ENCODE data around the gene LRRC4C. TPM values are rescaled to one million over a fixed set of nuclear protein-coding genes. Genes with fewer than 3 reads are reported as not detected.

Gene LRRC4C
- total and polyA plus RNA-seq, 2 donors (not counting 1 experiment from before 2014, with no cell fraction given): under 0.01 to 0.02 TPM

DNA sequence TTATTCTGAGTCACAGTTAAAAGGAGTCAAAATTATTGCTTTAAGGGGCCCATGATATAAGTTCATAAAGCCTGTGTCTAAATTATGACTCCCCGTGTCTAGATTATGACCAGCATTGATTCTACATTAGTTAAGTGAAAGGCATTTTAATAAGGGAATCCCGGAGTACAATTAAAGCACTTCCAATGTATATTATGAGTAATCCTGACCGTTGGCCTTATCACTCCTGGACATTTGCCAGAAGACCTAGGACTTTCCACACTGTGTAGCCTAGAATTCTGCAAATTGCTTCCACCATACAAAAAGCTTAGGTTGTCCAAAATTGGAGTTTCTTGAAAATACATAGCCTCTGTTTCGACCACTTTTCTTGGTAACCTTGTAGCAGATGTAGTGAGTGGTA is 1292.6 kb downstream of the LRRC4C start:
- Histone ChIP-seq H3K27me3 (ENCODE audit: control insufficient read depth, insufficient read depth, low read length) (no peaks in the 10 kb centered on the region), H3K9me3 (ENCODE audit: control insufficient read depth, insufficient read depth, low read depth, low read length) (no peaks in the 10 kb centered on the region)

DNA sequence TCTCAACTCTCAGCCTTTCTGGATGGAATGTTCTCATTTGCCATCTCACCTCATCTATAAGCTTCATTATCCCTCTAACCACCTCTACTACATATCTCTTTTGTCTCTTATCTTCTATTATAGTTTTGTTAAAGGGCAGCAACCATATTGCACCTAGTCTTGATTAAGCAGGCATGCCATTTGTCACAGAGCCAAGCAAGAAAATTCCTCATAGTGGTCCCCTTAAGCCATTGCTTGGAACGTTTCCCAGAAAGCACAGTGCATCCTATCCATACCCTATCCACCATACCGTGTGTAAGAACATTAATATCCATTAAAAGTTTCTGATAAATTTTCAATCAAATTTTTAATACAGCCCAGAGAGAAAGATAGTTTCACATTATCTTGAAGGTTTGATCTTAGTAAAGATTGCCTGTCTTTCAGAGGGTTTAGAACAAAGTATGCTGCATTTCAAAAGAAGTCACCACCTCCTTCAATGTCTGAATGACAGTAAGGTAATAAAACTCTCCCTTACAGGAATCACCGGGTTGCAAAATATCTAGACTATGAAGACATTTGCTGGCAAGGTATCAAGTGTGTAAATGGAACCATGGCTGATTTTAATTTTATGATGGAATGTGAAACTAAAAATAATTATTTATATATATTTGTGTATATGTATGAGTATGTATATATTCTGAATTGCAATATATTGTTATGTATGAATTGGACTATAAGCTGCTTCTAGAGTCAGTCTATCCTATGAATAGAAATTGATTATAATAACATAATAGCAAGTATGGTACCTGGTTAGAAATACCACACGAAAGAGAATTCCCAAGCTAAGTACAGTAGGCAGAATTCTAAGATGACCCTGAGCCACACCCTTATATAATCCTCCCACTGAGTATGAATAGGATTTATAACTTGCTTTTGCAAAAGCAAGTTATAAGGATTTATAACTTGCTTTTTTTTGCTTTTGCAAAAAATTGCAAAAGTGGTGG is 1296.3 kb downstream of the LRRC4C start:
- no peaks in the 10 kb centered on the region for H3K27me3 ChIP-seq (ENCODE audit: control insufficient read depth, insufficient read depth, low read length)
- no peaks in the 10 kb centered on the region for H3K79me2 ChIP-seq (ENCODE audit: control insufficient read depth, insufficient read depth, low read length)
- H3K4me2 ChIP-seq (ENCODE audit: extremely low read depth, insufficient read depth, low read length): no peak overlapping the region
- no peak for DNase-seq (ENCODE audit: low read depth in 2 of 2)
- H3K27ac ChIP-seq (ENCODE audit: insufficient read depth, low read length): no peak overlapping the region
- no peaks in the 10 kb centered on the region for H4K20me1 ChIP-seq (ENCODE audit: control insufficient read depth, extremely low read depth, insufficient read depth, low read length)
- no peaks in the 10 kb centered on the region for H3K4me1 ChIP-seq (ENCODE audit: control insufficient read depth, extremely low read depth, insufficient read depth, low read length)
- no peaks in the 10 kb centered on the region for H3K9me3 ChIP-seq (ENCODE audit: control insufficient read depth, insufficient read depth, low read depth, low read length)
- no peak for TF ChIP-seq EZH2 (IDR thresholded peaks at IDR 0.05; ENCODE audit: low read length, missing control alignments)
- TF ChIP-seq, protein P1, sequence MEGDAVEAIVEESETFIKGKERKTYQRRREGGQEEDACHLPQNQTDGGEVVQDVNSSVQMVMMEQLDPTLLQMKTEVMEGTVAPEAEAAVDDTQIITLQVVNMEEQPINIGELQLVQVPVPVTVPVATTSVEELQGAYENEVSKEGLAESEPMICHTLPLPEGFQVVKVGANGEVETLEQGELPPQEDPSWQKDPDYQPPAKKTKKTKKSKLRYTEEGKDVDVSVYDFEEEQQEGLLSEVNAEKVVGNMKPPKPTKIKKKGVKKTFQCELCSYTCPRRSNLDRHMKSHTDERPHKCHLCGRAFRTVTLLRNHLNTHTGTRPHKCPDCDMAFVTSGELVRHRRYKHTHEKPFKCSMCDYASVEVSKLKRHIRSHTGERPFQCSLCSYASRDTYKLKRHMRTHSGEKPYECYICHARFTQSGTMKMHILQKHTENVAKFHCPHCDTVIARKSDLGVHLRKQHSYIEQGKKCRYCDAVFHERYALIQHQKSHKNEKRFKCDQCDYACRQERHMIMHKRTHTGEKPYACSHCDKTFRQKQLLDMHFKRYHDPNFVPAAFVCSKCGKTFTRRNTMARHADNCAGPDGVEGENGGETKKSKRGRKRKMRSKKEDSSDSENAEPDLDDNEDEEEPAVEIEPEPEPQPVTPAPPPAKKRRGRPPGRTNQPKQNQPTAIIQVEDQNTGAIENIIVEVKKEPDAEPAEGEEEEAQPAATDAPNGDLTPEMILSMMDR (conservative IDR thresholded peaks at IDR 0.05 in 1 of 2, IDR thresholded peaks at IDR 0.05 in 1 of 2; ENCODE audit: low read depth in 1 of 2, low read length in 2 of 2): no peak
- H2AFZ ChIP-seq (ENCODE audit: low read length): no peak overlapping the region
- no peaks in the 10 kb centered on the region for H3K36me3 ChIP-seq (ENCODE audit: control insufficient read depth, insufficient read depth, low read length)
- H3K9ac ChIP-seq (ENCODE audit: insufficient read depth, low read length): no peak overlapping the region
- H3K4me3 ChIP-seq (replicated peaks in 1 of 4; ENCODE audit: control extremely low read depth in 1 of 4, insufficient read depth in 1 of 4, low read depth in 3 of 4, low read length in 4 of 4): no peak overlapping the region

More for the DNA sequence above, 1292.6 kb downstream of the LRRC4C start:
- no peak overlapping the region for H3K4me2 ChIP-seq (ENCODE audit: extremely low read depth, insufficient read depth, low read length)
- no peak overlapping the region for H3K9ac ChIP-seq (ENCODE audit: insufficient read depth, low read length)
- H3K36me3 ChIP-seq (ENCODE audit: control insufficient read depth, insufficient read depth, low read length): no peaks in the 10 kb centered on the region
- no peak overlapping the region for H3K27ac ChIP-seq (ENCODE audit: insufficient read depth, low read length)
- H4K20me1 ChIP-seq (ENCODE audit: control insufficient read depth, extremely low read depth, insufficient read depth, low read length): no peaks in the 10 kb centered on the region
- no peak overlapping the region for H2AFZ ChIP-seq (ENCODE audit: low read length)
- no peaks in the 10 kb centered on the region for H3K79me2 ChIP-seq (ENCODE audit: control insufficient read depth, insufficient read depth, low read length)
- no peaks in the 10 kb centered on the region for H3K4me1 ChIP-seq (ENCODE audit: control insufficient read depth, extremely low read depth, insufficient read depth, low read length)
- no peak for TF ChIP-seq EZH2 (IDR thresholded peaks at IDR 0.05; ENCODE audit: low read length, missing control alignments)
- TF ChIP-seq, protein P1 (conservative IDR thresholded peaks at IDR 0.05 in 1 of 2, IDR thresholded peaks at IDR 0.05 in 1 of 2; ENCODE audit: low read depth in 1 of 2, low read length in 2 of 2): no peak
- peak in 1 of 2 donors; percentile 50 for DNase-seq (ENCODE audit: low read depth in 2 of 2)
- H3K4me3 ChIP-seq (replicated peaks in 1 of 4; ENCODE audit: control extremely low read depth in 1 of 4, insufficient read depth in 1 of 4, low read depth in 3 of 4, low read length in 4 of 4): no peak overlapping the region

DNA sequence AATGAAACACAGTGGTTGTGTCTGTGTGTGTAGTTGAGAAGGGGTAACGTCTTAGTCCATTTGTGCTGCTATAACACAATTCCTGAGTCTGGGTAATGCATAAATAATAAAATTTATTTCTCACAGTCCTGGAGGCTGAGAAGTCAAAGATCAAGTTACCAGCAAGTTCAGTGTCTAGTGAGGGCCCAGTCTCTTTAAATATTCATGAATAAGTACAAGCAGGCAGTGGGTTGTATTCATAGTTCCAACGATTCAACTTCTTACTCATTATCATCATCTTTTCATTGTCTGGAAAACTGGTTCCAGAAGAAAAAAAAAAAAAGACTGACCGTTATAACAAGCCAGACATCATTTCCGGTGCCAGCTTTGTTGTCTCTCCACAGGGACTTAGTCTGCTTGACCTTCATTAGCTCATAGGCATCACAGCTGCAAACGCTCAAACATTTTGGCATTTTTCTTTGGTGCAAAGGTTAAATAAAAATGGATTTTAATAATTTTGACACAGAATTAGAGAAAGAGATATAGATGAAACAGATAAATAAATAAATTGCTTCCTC is 1297.5 kb downstream of the LRRC4C start:
- no peaks in the 10 kb centered on the region for H3K27me3 ChIP-seq (ENCODE audit: control insufficient read depth, insufficient read depth, low read length)
- H2AFZ ChIP-seq (ENCODE audit: low read length): no peak overlapping the region
- H3K9ac ChIP-seq (ENCODE audit: insufficient read depth, low read length): no peak overlapping the region
- H4K20me1 ChIP-seq (ENCODE audit: control insufficient read depth, extremely low read depth, insufficient read depth, low read length): no peaks in the 10 kb centered on the region
- no peak overlapping the region for H3K4me3 ChIP-seq (replicated peaks in 1 of 4; ENCODE audit: control extremely low read depth in 1 of 4, insufficient read depth in 1 of 4, low read depth in 3 of 4, low read length in 4 of 4)
- TF ChIP-seq, protein P1 (conservative IDR thresholded peaks at IDR 0.05 in 1 of 2, IDR thresholded peaks at IDR 0.05 in 1 of 2; ENCODE audit: low read depth in 1 of 2, low read length in 2 of 2): no peak
- no peak for TF ChIP-seq EZH2 (IDR thresholded peaks at IDR 0.05; ENCODE audit: low read length, missing control alignments)
- no peak overlapping the region for H3K4me2 ChIP-seq (ENCODE audit: extremely low read depth, insufficient read depth, low read length)
- no peaks in the 10 kb centered on the region for H3K4me1 ChIP-seq (ENCODE audit: control insufficient read depth, extremely low read depth, insufficient read depth, low read length)
- no peak overlapping the region for H3K27ac ChIP-seq (ENCODE audit: insufficient read depth, low read length)
- peak in 1 of 2 donors; percentile 71 for DNase-seq (ENCODE audit: low read depth in 2 of 2)
- no peaks in the 10 kb centered on the region for H3K36me3 ChIP-seq (ENCODE audit: control insufficient read depth, insufficient read depth, low read length)
- H3K9me3 ChIP-seq (ENCODE audit: control insufficient read depth, insufficient read depth, low read depth, low read length): no peaks in the 10 kb centered on the region
- H3K79me2 ChIP-seq (ENCODE audit: control insufficient read depth, insufficient read depth, low read length): no peaks in the 10 kb centered on the region

Data from fibroblast of lung (primary cell).